H9 (cell line): ENCODE results near the gene SRD5A3. TPM values are rescaled to one million over a fixed set of nuclear protein-coding genes. Genes with fewer than 3 reads are reported as not detected.

Experiments used
- DNase-seq: peaks from one replicate; pipeline ENCODE4 v3.0.0-alpha.2; 2017
- H2AFZ ChIP-seq: one replicate; pipeline ENCODE4 v1.6.1; 2013; ENCODE audit warnings: mild to moderate bottlenecking, low read length, control low read depth, moderate library complexity
- H2AK5ac ChIP-seq: 2 replicates; pipeline ENCODE4 v1.6.1; 2013; ENCODE audit warnings: low read length, control low read depth, mixed read lengths; ENCODE audit not compliant: insufficient read length
- H2BK120ac ChIP-seq: one replicate; pipeline ENCODE4 v1.6.1; 2013; ENCODE audit warnings: low read depth, mild to moderate bottlenecking, low read length, control low read depth, inconsistent platforms; ENCODE audit not compliant: poor library complexity, severe bottlenecking
- H2BK12ac ChIP-seq: 2 replicates; pipeline ENCODE4 v1.6.1; 2013; ENCODE audit warnings: low read length, control low read depth, mixed read lengths, low read depth; ENCODE audit not compliant: insufficient read length
- H2BK15ac ChIP-seq: 2 replicates; pipeline ENCODE4 v1.6.1; 2013; ENCODE audit warnings: low read depth, low read length, control low read depth
- H2BK20ac ChIP-seq: one replicate; pipeline ENCODE4 v1.6.1; 2013; ENCODE audit warnings: low read depth, mild to moderate bottlenecking, low read length, control low read depth, inconsistent platforms; ENCODE audit not compliant: poor library complexity, severe bottlenecking
- H2BK5ac ChIP-seq: 2 replicates; pipeline ENCODE4 v1.6.1; 2013; ENCODE audit warnings: low read length, control low read depth, mixed read lengths; ENCODE audit not compliant: insufficient read length
- H3K14ac ChIP-seq: 2 replicates; pipeline ENCODE4 v1.6.1; 2013; ENCODE audit warnings: low read length, control low read depth; ENCODE audit not compliant: insufficient read depth
- H3K18ac ChIP-seq: 2 replicates; pipeline ENCODE4 v1.6.1; 2013; ENCODE audit warnings: low read depth, mild to moderate bottlenecking, mixed read lengths, low read length, control low read depth; ENCODE audit not compliant: insufficient read length
- H3K23ac ChIP-seq: 2 replicates; pipeline ENCODE4 v1.6.1; 2013; ENCODE audit warnings: low read length, control low read depth, mixed read lengths, low read depth; ENCODE audit not compliant: insufficient read length
- H3K23me2 ChIP-seq: 2 replicates; pipeline ENCODE4 v1.6.1; 2013; ENCODE audit warnings: low read depth, mild to moderate bottlenecking, mixed read lengths, low read length, control low read depth; ENCODE audit not compliant: insufficient read length, poor library complexity, severe bottlenecking
- H3K27ac ChIP-seq: 2 replicates; pipeline ENCODE4 v1.5.1; 2013; ENCODE audit warnings: low read length, control low read depth, mixed read lengths, low read depth; ENCODE audit not compliant: insufficient read length
- H3K27me3 ChIP-seq: 2 replicates; pipeline ENCODE4 v1.6.1; 2013; ENCODE audit warnings: low read length, control low read depth, inconsistent platforms; ENCODE audit not compliant: insufficient read depth
- H3K4ac ChIP-seq: 2 replicates; pipeline ENCODE4 v1.6.1; 2013; ENCODE audit warnings: low read depth, mild to moderate bottlenecking, control low read depth, inconsistent platforms, low read length, moderate library complexity
- H3K4me1 ChIP-seq: 2 replicates; pipeline ENCODE4 v1.6.1; 2013; ENCODE audit warnings: low read length, control low read depth, inconsistent platforms; ENCODE audit not compliant: insufficient read depth
- H3K4me2 ChIP-seq: 2 replicates; pipeline ENCODE4 v1.6.1; 2013; ENCODE audit warnings: low read length, control low read depth, mixed read lengths; ENCODE audit not compliant: insufficient read length, insufficient read depth
- H3K56ac ChIP-seq: 2 replicates; pipeline ENCODE4 v1.6.1; 2013; ENCODE audit warnings: low read depth, mild to moderate bottlenecking, mixed read lengths, low read length, control low read depth; ENCODE audit not compliant: insufficient read length
- H3K79me1 ChIP-seq: 2 replicates; pipeline ENCODE4 v1.6.1; 2013; ENCODE audit warnings: low read depth, mild to moderate bottlenecking, moderate library complexity, low read length, control low read depth, inconsistent platforms; ENCODE audit not compliant: insufficient read depth, poor library complexity, severe bottlenecking
- H3K79me2 ChIP-seq: 2 replicates; pipeline ENCODE4 v1.6.1; 2013; ENCODE audit warnings: low read length, control low read depth, inconsistent platforms; ENCODE audit not compliant: insufficient read depth
- H3K9ac ChIP-seq: 2 replicates; pipeline ENCODE4 v1.6.1; 2013; ENCODE audit warnings: low read length, control low read depth, mixed read lengths; ENCODE audit not compliant: insufficient read length; ENCODE audit errors: extremely low read depth
- H3K9me3 ChIP-seq: one replicate; pipeline ENCODE4 v1.6.1; 2013; ENCODE audit warnings: low read depth, low read length, inconsistent platforms; ENCODE audit not compliant: control insufficient read depth
- H3T11ph ChIP-seq: one replicate; pipeline ENCODE4 v1.6.1; 2013; ENCODE audit warnings: mild to moderate bottlenecking, low read length, control low read depth, inconsistent platforms
- H4K20me1 ChIP-seq: one replicate; pipeline ENCODE4 v1.6.1; 2013; ENCODE audit not compliant: control insufficient read depth, insufficient read length, insufficient read depth
- H4K5ac ChIP-seq: 2 replicates; pipeline ENCODE4 v1.6.1; 2013; ENCODE audit warnings: low read depth, mild to moderate bottlenecking, mixed read lengths, low read length, control low read depth; ENCODE audit not compliant: insufficient read length
- H4K8ac ChIP-seq: replicated peaks from 2 replicates; pipeline ENCODE4 v1.6.1; 2013; ENCODE audit warnings: low read length, control low read depth, mixed read lengths, low read depth; ENCODE audit not compliant: insufficient read length
- H4K91ac ChIP-seq: 2 replicates; pipeline ENCODE4 v1.6.1; 2013; ENCODE audit warnings: low read depth, mild to moderate bottlenecking, moderate library complexity, mixed read lengths, low read length, control low read depth; ENCODE audit not compliant: insufficient read length
- H3K27ac Mint-ChIP-seq, 3 experiments: 2 replicates in 2 of 3; 3 replicates in 1 of 3; pipeline ENCODE4 v1.8.0; 2020 to 2021; ENCODE audit warnings: mixed read lengths in 3 of 3, mild to moderate bottlenecking in 1 of 3, moderate library complexity in 1 of 3
- H3K27me3 Mint-ChIP-seq: 2 replicates; pipeline ENCODE4 v1.8.0; 2021; ENCODE audit warnings: low read depth, mild to moderate bottlenecking, moderate library complexity, mixed read lengths
- H3K36me3 Mint-ChIP-seq, 3 experiments: 2 replicates in 2 of 3; 3 replicates in 1 of 3; pipeline ENCODE4 v1.8.0; 2020 to 2021; ENCODE audit warnings: low read depth in 3 of 3, mixed read lengths in 3 of 3; ENCODE audit not compliant: insufficient read depth in 1 of 3
- H3K4me1 Mint-ChIP-seq, 2 experiments: 2 replicates each; pipeline ENCODE4 v1.8.0; 2020; ENCODE audit warnings: mixed read lengths in 2 of 2
- H3K4me3 Mint-ChIP-seq, 2 experiments: 2 replicates in 1 of 2; 3 replicates in 1 of 2; pipeline ENCODE4 v1.8.0; 2020 to 2021; ENCODE audit warnings: mild to moderate bottlenecking in 2 of 2, mixed read lengths in 2 of 2, moderate library complexity in 1 of 2
- H3K9me3 Mint-ChIP-seq, 2 experiments: 2 replicates in 1 of 2; 3 replicates in 1 of 2; pipeline ENCODE4 v1.8.0; 2020; ENCODE audit warnings: mild to moderate bottlenecking in 2 of 2, mixed read lengths in 2 of 2, moderate library complexity in 1 of 2
- WGBS: extraction: QIAGEN DNeasy Blood & Tissue Kit; methylation state at CpG from one replicate; pipeline ENCODE4 v1.1.7; 2013; ENCODE audit warnings: missing lambda C conversion rate, low lambda C conversion rate, mixed read lengths; ENCODE audit not compliant: insufficient read length; ENCODE audit errors: extremely low coverage; 5-methylcytosine and 5-hydroxymethylcytosine counted together
- total RNA-seq: library from RNA; stranded (reverse); gene quantifications from 2 replicates; pipeline ENCODE4 v1.2.1, GENCODE V29; 2021
- TF ChIP-seq, protein P1 (sequence below): fragments of 200-600 bp; sonication (generic); conservative IDR thresholded peaks from 3 replicates; pipeline ENCODE4 v1.8.0; 2021; ENCODE audit warnings: antibody characterized with exemption, mild to moderate bottlenecking

The SRD5A3 gene
- total RNA-seq, 1 experiment from 2014 or later, result 35.0 TPM

DNA sequence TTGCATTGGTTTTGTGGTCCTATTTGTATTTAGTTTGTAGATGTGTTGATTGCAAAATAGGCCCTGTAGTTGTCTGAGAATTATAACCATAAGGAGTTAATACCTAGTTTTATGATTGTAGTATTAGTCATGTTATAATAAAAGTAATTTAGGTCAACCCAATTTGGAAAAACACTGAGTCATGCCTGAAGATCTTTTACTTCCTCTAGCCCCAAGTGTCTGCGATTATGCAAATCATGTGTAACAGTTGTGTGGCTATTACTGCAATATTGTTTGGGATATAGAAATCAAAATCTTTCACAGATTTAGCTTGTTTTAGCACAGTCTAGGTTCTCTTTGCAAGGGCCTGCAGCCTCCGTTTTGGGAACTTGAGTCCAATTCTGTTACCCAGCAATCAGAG, 12.6 kb downstream of the SRD5A3 start:
- Mint-ChIP-seq H3K9me3 (peaks cover 0 to 1% of the 10 kb centered on the region in 2 experiments; a peak in 1 of 5 replicates), H3K36me3 (peaks cover 13 to 30% (median 25%) of the 10 kb centered on the region in 3 experiments), H3K27me3 (no peaks in the 10 kb centered on the region), H3K27ac (no peak overlapping the region), H3K4me1 (peaks cover 4% of the 10 kb centered on the region in 2 experiments), H3K4me3 (no peak overlapping the region)
- H3K27me3 ChIP-seq, result no peaks in the 10 kb centered on the region
- no peak overlapping the region for H2AFZ ChIP-seq
- no peak overlapping the region for H2BK12ac ChIP-seq
- H2AK5ac ChIP-seq, result no peak overlapping the region
- no peak overlapping the region for H4K91ac ChIP-seq
- no peak overlapping the region for H3K27ac ChIP-seq
- no peaks in the 10 kb centered on the region for H3K79me2 ChIP-seq
- H4K5ac ChIP-seq, result no peak overlapping the region
- TF ChIP-seq, protein P1, sequence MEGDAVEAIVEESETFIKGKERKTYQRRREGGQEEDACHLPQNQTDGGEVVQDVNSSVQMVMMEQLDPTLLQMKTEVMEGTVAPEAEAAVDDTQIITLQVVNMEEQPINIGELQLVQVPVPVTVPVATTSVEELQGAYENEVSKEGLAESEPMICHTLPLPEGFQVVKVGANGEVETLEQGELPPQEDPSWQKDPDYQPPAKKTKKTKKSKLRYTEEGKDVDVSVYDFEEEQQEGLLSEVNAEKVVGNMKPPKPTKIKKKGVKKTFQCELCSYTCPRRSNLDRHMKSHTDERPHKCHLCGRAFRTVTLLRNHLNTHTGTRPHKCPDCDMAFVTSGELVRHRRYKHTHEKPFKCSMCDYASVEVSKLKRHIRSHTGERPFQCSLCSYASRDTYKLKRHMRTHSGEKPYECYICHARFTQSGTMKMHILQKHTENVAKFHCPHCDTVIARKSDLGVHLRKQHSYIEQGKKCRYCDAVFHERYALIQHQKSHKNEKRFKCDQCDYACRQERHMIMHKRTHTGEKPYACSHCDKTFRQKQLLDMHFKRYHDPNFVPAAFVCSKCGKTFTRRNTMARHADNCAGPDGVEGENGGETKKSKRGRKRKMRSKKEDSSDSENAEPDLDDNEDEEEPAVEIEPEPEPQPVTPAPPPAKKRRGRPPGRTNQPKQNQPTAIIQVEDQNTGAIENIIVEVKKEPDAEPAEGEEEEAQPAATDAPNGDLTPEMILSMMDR, result no peak
- H3T11ph ChIP-seq, result no peak overlapping the region
- no peaks in the 10 kb centered on the region for H3K79me1 ChIP-seq
- WGBS, result no CpG with 5 or more reads among the region's 2 CpGs
- no peak overlapping the region for H2BK20ac ChIP-seq
- H2BK5ac ChIP-seq, result no peak overlapping the region
- no peaks in the 10 kb centered on the region for H4K20me1 ChIP-seq
- no peak overlapping the region for H3K4me2 ChIP-seq
- H4K8ac ChIP-seq, result no peak overlapping the region
- no peaks in the 10 kb centered on the region for H3K23me2 ChIP-seq
- H3K18ac ChIP-seq, result no peak overlapping the region
- DNase-seq, result no peak
- no peak overlapping the region for H2BK15ac ChIP-seq
- H3K9me3 ChIP-seq, result no peaks in the 10 kb centered on the region
- no peak overlapping the region for H3K4ac ChIP-seq
- no peak overlapping the region for H2BK120ac ChIP-seq
- no peak overlapping the region for H3K23ac ChIP-seq
- H3K9ac ChIP-seq, result no peak overlapping the region
- no peaks in the 10 kb centered on the region; the same call in 1 of the 2 replicates for H3K4me1 ChIP-seq
- no peak overlapping the region for H3K14ac ChIP-seq
- H3K56ac ChIP-seq, result no peak overlapping the region
